22Rv1 (cell line): ENCODE data around the gene CEP104.

ENCODE experiments used
- ZFX ChIP-seq: fragments of 450-650 bp; IDR thresholded peaks from 2 replicates; pipeline ENCODE4 v1.6.1; 2017; ENCODE audit warnings: antibody characterized with exemption, borderline replicate concordance
- TF ChIP-seq, protein P1 (sequence below): fragments of 450-650 bp; IDR thresholded peaks from 2 replicates; pipeline ENCODE4 v1.5.1; 2017; ENCODE audit warnings: mild to moderate bottlenecking

GRCh38 chr1:3824650-3825049 lies 32.4 kb downstream of the CEP104 start:
- TF ChIP-seq, protein P1, sequence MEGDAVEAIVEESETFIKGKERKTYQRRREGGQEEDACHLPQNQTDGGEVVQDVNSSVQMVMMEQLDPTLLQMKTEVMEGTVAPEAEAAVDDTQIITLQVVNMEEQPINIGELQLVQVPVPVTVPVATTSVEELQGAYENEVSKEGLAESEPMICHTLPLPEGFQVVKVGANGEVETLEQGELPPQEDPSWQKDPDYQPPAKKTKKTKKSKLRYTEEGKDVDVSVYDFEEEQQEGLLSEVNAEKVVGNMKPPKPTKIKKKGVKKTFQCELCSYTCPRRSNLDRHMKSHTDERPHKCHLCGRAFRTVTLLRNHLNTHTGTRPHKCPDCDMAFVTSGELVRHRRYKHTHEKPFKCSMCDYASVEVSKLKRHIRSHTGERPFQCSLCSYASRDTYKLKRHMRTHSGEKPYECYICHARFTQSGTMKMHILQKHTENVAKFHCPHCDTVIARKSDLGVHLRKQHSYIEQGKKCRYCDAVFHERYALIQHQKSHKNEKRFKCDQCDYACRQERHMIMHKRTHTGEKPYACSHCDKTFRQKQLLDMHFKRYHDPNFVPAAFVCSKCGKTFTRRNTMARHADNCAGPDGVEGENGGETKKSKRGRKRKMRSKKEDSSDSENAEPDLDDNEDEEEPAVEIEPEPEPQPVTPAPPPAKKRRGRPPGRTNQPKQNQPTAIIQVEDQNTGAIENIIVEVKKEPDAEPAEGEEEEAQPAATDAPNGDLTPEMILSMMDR = no peak
- no peak for TF ChIP-seq ZFX
